Effector CD8-positive, alpha-beta T cell (primary cell): ENCODE measurements around the gene RTP5.
A peak's percentile ranks its signal among the peaks of the same experiment; 100 is the strongest.

ENCODE experiments used
- DNase-seq: peaks from one replicate; lab custom pipeline; 2025; lab: John Stamatoyannopoulos, UW

RTP5 gene

GRCh38 chr2:241843321-241844065 is 26.0 kb upstream of the RTP5 start:
- no peak for DNase-seq

- peak; percentile 33 for DNase-seq
These were observed 25.3 kb upstream of the RTP5 start for GRCh38 chr2:241844066-241844728.

GRCh38 chr2:241844831-241845578 is 24.5 kb upstream of the RTP5 start:
- no peak for DNase-seq

- no peak for DNase-seq
These were observed 23.1 kb upstream of the RTP5 start for GRCh38 chr2:241846406-241846805.

GRCh38 chr2:241848761-241849615 is 20.5 kb upstream of the RTP5 start:
- no peak for DNase-seq

GRCh38 chr2:241849616-241850543 is 19.6 kb upstream of the RTP5 start:
- DNase-seq: no peak

- no peak for DNase-seq
These were observed 18.8 kb upstream of the RTP5 start for GRCh38 chr2:241850544-241851324.

- no peak for DNase-seq
These were observed 18.0 kb upstream of the RTP5 start for GRCh38 chr2:241851325-241852115.

GRCh38 chr2:241852116-241852980 is 17.2 kb upstream of the RTP5 start:
- no peak for DNase-seq

- DNase-seq: no peak
These were observed 16.4 kb upstream of the RTP5 start for GRCh38 chr2:241852981-241853631.

GRCh38 chr2:241853651-241854341 is 15.7 kb upstream of the RTP5 start:
- no peak for DNase-seq

- DNase-seq: no peak
These were observed 14.9 kb upstream of the RTP5 start for GRCh38 chr2:241854342-241855244.

- no peak for DNase-seq
These were observed 14.2 kb upstream of the RTP5 start for GRCh38 chr2:241855245-241855887.

GRCh38 chr2:241855888-241856422 is 13.6 kb upstream of the RTP5 start:
- no peak for DNase-seq

GRCh38 chr2:241857041-241857541 is 12.4 kb upstream of the RTP5 start:
- DNase-seq: no peak
